ENCODE measurements around the gene EGFL7.

EGFL7 gene

DNA sequence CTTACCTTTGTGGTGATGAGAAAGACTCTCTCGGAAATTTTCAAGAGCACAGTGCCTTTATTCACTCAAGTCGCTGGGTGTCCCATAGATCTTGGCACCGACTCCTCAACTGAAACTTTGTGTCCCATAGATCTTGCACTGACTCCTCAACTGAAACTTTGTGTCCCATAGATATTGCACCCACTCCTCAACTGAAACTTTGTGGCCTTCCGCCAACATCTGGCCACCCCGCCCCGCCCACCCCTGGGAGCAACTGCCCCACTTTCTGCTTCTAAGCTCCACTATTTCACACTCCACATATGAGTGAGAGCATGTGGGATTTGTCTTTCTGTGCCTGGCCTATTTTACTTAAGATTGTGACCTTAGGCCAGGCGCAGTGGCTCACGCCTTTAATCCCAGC lies 12.7 kb upstream of the EGFL7 start:
- TF ChIP-seq, protein P1, sequence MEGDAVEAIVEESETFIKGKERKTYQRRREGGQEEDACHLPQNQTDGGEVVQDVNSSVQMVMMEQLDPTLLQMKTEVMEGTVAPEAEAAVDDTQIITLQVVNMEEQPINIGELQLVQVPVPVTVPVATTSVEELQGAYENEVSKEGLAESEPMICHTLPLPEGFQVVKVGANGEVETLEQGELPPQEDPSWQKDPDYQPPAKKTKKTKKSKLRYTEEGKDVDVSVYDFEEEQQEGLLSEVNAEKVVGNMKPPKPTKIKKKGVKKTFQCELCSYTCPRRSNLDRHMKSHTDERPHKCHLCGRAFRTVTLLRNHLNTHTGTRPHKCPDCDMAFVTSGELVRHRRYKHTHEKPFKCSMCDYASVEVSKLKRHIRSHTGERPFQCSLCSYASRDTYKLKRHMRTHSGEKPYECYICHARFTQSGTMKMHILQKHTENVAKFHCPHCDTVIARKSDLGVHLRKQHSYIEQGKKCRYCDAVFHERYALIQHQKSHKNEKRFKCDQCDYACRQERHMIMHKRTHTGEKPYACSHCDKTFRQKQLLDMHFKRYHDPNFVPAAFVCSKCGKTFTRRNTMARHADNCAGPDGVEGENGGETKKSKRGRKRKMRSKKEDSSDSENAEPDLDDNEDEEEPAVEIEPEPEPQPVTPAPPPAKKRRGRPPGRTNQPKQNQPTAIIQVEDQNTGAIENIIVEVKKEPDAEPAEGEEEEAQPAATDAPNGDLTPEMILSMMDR (IDR thresholded peaks at IDR 0.05): no peak
- no peak for TF ChIP-seq ZFX (IDR thresholded peaks at IDR 0.05; ENCODE audit: borderline replicate concordance)
- no peak overlapping the region for H3K27ac ChIP-seq

DNA sequence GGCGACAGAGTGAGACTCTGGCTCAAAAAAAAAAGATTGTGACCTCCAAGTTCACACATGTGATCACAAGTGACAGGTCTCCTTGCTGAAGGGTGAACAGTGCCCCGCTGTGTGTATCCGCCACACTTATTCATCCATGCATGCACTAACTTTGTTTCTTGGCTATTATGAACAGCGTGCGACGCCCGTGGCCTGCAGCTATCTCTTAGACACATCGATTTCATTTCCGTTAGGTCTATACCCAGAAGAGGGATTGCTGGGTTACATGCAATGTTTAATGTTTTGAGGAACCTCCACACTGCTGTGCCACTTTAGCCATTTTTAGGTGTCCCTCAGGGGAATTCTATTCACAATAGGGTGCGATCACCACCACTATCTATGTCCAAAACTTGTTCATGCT lies 12.1 kb upstream of the EGFL7 start:
- TF ChIP-seq ZFX (IDR thresholded peaks at IDR 0.05; ENCODE audit: borderline replicate concordance): no peak
- TF ChIP-seq, protein P1 (IDR thresholded peaks at IDR 0.05): no peak
- H3K27ac ChIP-seq: no peak overlapping the region

DNA sequence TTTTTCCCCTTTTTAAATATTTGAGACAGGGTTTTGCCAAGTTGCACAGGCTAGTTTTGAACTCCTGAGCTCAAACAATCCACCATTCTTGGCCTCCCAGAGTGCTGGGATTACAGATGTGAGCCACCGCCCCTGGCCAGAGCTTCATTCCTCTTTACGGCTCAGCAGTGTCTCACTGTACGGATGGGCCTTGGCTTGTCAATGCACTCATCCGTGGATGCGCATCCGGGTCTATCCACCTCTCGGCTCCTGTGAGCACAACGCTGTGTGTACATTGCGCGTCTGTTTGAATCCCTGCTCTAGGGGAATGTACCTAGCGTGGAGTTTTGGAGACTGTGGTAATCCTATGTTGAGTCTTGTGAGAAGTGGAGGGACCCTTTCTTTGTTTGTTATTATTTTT lies 10.9 kb upstream of the EGFL7 start:
- TF ChIP-seq, protein P1 (IDR thresholded peaks at IDR 0.05): no peak
- no peak for TF ChIP-seq ZFX (IDR thresholded peaks at IDR 0.05; ENCODE audit: borderline replicate concordance)

DNA sequence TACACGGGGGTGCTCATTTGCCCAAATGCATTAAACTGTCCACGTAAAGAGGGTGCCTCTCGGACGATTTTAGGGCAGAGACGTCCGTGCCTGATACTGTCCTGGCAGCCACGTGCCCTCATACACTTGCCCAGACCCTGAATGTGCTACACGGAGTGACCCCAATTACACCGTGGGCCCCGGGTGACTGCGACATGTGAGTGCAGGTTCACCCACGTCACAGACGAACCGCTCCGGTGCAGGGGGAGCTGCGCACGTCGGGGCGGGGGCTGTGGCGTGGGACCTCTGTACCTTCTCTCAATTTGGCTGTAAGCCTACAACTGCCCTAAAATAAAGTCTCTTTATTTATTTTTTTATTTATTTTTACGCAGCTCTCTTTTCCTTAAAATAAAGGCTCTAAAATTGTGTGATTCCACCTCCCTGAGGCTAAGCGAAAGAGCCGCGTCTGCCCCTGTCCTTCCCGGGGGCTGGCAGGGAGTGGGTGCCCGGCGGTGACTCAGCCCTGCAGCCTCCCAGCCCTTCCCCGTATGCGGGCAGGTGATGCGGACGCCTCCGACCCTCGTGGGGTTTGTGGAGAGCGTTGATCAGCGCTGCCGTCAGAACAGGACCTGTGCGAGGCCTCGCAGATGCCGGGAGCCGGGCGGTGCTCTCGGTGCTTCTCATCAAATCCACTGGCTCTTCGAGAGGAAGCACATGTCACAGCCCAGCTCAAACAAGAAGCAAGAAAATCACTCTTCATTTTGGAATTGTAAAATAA lies 9.2 kb upstream of the EGFL7 start:
- TF ChIP-seq, protein P1 (IDR thresholded peaks at IDR 0.05): no peak
- TF ChIP-seq ZFX (IDR thresholded peaks at IDR 0.05; ENCODE audit: borderline replicate concordance): no peak
- no peak overlapping the region for H3K27ac ChIP-seq

More for the DNA sequence above, 10.9 kb upstream of the EGFL7 start:
- H3K27ac ChIP-seq: no peak overlapping the region

DNA sequence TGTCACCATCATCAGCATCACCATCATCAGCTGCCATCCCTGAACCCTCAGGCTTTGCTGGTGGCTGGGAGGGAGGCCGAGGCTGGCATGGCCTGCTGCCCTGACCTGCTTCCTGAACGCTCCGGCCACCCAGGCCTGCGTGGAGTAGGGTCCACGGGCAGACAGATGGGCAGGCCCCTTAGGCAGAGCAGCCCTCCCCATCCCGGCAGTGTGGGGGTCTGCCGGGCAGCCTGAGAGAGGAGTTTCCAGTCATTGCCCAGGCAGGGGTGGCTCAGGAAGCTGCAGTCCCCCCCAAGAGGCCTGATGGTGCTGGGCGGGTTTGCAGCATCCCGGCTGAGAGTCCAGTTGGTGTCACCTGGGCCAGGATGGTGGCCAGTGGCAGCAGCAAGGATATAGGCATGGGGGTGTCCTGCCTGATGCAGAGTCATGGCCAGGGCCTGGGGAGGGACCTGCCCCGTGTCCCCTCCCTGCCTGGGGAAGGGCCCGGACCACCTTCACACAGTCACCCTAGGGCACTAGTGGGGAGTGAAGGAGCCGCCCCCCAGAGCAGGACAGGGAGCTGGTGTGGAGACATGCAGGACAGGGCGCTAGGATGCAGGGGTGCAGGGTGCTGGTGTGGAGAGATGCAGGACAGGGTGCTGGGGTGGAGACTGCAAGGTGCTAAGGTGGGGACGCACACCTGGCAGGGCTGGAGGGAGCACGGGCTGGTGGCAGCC lies 7.7 kb upstream of the EGFL7 start:
- no peak overlapping the region for H3K27ac ChIP-seq
- TF ChIP-seq ZFX (IDR thresholded peaks at IDR 0.05; ENCODE audit: borderline replicate concordance): no peak
- TF ChIP-seq, protein P1 (IDR thresholded peaks at IDR 0.05): no peak

DNA sequence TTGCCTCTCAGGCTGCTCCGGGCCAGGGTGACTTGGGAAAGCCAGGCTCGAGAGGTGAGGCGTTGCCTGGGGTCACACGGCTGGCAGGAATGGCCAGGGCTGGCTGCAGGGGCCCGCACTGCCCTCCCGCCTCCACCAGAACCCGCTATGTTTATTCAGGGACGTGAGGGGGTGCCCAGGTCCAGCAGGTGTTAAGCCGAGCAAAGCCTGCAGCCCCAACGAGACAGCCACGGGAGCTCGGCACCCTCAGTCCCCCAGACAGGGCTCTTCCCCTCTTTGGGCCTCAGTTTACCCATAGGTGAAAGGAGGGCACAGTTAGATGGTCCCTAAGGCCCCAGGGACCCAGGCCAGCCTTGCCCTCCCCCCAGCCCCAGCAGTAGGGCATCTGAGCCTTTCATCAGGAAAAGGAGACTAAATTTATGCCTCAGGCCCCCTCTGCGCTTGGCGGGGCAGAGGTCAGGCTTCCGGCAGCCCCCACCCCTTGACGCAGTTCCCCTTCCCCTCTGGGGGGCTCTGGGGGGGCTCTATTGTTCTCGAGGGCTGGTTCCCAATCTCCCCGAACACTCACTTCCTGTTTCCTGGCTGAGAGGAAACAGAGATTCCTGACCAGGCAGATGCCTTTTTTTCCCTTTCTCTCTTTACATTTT lies 7.1 kb upstream of the EGFL7 start:
- TF ChIP-seq, protein P1 (IDR thresholded peaks at IDR 0.05): no peak
- no peak for TF ChIP-seq ZFX (IDR thresholded peaks at IDR 0.05; ENCODE audit: borderline replicate concordance)
- H3K27ac ChIP-seq: no peak overlapping the region

All from 22Rv1 (cell line).